GM18526 (cell line): ENCODE results near the gene ASIC2.

Experiments
- POLR2A ChIP-seq: IDR thresholded peaks from 3 replicates; pipeline ENCODE4 v1.6.1; 2011; ENCODE audit not compliant: insufficient read length; ENCODE audit errors: extremely low read depth

The ASIC2 gene

GRCh38 chr17:33292201-33292980 lies 704 bp downstream of the ASIC2 start:
- TF ChIP-seq POLR2A = no peak

GRCh38 chr17:33291248-33292200 lies 1.6 kb downstream of the ASIC2 start:
- no peak for TF ChIP-seq POLR2A

GRCh38 chr17:33290253-33290652 lies 2.8 kb downstream of the ASIC2 start:
- no peak for TF ChIP-seq POLR2A

DNA sequence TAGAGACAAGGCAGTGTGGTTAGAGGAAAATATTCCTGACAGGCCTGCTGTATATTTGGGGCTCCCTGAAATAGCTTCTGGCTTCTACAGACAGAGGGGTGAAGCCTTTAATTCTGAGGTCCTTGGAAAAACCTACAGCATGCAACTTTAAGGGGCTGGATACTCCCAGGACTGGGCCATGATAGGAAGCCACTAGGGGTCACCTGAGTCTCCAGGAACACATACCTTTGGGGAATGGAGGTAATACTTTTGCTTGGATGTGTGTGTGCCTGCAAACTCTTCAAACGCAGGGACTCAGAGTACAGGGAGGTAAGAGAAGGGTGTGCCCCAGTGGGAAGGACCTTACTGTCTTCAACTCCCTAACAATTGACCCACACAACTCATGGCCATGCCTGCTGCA lies 4.1 kb downstream of the ASIC2 start:
- TF ChIP-seq POLR2A = no peak

DNA sequence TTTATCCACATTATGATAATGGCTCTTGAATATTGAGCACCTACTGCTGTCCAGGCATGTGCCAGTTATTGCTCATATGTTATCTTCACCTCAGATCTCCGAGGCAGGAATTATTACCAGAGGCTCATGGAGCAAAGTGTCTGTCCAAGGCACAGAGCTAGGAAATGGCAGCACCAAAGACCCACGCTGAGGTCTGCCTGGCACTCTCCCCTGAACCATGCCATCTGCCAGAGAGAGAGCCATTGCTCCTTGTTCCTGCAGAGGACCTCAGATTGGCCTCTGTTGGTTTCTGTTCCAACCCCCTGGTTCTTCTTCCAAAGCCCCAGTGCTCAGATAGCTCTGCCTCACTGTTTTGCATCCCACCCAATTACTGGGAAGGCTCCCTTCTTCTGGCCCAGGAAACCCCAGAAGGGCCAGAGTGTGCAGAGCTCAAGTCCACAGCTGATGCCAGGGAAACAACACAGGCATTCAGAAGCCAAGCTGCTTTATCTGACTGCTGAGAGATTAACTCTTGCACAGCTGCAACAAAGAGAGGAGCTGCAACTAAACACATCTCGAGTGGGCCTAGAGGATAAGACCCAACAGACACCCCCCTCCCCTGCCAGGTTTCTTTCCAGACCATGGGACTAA lies 5.9 kb downstream of the ASIC2 start:
- TF ChIP-seq POLR2A = no peak

- TF ChIP-seq POLR2A = no peak
These were observed 7.7 kb downstream of the ASIC2 start for GRCh38 chr17:33285413-33285812.

DNA sequence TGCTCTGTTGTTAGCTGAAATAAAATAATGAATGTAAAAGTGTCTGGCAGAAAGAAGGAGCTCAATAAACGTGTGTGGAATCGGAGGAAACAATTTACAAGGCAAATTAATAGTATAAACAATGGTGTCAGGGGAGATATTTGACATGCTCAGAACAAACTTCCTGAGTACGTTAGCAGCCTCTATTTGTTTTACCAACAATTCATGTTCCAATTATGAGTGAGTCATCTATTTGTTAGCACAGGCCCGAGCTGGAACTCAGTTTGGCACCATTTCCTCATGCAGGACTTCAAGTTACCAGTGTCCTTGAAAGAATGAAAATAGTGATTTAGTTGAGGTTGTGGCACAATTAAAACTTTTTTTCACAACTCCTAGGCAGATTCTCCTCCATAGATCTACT lies 9.1 kb downstream of the ASIC2 start:
- no peak for TF ChIP-seq POLR2A

DNA sequence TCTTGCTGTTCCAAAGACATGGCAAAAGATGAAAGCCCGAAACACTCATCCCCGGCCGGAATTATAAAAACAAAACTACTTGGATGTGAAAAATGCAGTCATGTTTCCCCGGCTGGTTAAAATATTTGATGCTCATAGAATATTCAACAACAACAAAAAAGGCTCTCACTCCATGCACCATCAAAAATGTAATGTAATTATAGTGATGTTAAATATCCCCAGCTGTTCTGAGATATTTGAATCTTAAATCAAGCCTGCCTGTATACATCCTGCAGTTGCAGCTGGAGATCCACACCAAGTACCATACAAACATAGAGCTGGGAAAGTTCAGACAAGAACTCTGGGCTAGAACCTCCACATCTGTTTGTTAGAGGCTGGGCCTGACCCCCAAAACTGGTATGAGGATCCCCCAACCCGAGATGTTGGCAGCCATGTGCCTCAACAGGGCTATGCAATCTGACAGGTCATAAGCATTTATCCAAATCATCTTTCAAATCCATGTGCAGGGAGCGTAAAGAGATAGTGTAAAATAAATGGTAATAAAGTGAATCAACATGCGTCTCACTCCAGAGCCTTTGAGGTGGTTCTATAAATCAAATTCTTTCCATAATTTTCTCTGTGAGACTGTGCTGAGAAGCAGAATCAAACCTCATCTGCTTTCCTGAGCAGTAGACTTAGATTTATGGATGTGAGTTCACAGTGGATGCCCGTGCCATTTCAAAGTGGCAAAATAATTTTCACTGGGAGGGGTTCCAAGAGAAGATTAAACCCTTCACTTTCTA lies 12.7 kb downstream of the ASIC2 start:
- no peak for TF ChIP-seq POLR2A

DNA sequence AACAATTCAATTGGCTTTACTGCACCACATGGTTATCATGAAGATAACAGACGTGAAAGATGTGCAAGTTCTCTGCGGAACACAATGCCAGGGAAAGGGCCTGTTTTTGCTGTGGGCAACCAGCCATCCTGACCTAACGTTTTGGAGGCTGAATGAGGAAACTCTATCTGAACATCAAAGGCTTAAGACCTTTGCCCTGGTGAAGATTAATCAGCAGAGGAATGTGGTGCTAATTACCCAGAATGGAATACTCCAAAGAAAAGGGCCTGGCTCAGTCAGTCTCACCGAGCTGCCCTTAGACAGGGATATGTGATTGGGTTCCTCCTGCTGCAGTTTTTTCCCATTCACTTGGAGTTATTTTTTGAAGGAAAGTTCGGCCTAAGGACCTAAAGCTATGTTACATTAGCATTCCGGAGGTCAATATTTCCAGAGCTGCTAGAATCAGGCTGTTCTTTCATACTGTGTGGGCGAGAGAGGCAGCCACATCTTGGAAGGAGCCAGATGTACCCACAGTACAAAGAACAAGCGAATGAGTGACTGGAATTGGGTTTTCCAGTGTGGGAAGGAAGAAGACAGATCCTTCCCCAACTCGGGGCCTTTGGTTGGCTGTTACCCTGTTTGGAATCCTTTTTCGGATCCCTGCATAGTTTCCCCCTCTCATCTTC lies 15.5 kb downstream of the ASIC2 start:
- no peak for TF ChIP-seq POLR2A

GRCh38 chr17:33273743-33274410 lies 19.2 kb downstream of the ASIC2 start:
- TF ChIP-seq POLR2A = no peak

- TF ChIP-seq POLR2A = no peak
These were observed 19.8 kb downstream of the ASIC2 start for GRCh38 chr17:33273271-33273670.

DNA sequence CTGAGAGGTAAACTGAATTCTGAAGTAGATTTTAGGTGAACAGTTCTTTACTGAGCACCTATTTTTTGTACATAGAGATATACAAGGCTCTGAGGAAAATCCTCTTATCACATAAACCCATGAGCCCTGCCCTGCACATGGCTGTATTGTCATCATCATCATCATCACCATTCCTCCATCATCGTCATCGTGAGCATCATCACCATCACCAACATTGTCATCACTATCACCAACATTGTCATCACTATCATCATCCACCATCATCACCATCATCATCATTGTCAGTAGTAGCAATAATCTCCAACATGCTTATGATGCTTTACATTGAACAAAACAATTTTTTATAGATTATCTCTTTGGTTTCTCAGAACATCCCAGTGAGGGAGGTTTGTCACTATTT lies 20.7 kb downstream of the ASIC2 start:
- no peak for TF ChIP-seq POLR2A

- TF ChIP-seq POLR2A = no peak
These were observed 23.6 kb downstream of the ASIC2 start for GRCh38 chr17:33269337-33270060.

DNA sequence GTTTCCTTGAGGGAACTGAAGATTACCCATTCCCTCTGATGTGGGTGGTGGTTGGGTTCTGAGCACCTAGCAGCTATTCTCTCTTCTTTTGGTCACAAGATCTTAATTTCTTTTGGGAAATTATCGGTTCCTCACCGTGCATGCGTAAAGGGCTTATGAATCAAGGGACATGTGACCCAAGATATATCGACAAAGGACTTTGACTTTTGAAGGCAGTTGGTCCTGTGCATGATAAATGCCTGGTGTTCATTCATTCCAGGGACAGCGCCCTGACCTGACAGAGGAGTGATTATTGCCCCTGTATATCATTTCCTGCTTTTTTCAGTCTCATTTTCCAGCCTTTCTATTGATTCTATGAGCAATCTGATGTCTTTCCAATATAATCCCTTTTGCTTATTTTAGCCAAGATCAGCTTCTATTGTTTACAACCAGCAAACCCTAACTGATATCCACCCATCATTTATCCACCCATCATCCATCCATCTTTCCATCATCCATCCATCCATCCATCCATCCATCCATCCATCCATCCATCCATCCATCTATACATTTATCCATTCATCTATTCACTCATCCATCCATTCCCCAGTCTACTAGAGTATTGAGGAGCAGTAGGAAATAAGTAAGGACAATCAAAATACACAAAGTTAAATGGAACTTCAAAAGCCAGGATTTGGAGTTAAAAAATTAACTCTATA lies 25.1 kb downstream of the ASIC2 start:
- no peak for TF ChIP-seq POLR2A
